T-helper 9 cell (primary cell): ENCODE data around the gene CYP46A1.

Experiments used
- DNase-seq: peaks from one replicate; pipeline ENCODE4 v3.0.0-alpha.2; 2020

CYP46A1 gene

DNA sequence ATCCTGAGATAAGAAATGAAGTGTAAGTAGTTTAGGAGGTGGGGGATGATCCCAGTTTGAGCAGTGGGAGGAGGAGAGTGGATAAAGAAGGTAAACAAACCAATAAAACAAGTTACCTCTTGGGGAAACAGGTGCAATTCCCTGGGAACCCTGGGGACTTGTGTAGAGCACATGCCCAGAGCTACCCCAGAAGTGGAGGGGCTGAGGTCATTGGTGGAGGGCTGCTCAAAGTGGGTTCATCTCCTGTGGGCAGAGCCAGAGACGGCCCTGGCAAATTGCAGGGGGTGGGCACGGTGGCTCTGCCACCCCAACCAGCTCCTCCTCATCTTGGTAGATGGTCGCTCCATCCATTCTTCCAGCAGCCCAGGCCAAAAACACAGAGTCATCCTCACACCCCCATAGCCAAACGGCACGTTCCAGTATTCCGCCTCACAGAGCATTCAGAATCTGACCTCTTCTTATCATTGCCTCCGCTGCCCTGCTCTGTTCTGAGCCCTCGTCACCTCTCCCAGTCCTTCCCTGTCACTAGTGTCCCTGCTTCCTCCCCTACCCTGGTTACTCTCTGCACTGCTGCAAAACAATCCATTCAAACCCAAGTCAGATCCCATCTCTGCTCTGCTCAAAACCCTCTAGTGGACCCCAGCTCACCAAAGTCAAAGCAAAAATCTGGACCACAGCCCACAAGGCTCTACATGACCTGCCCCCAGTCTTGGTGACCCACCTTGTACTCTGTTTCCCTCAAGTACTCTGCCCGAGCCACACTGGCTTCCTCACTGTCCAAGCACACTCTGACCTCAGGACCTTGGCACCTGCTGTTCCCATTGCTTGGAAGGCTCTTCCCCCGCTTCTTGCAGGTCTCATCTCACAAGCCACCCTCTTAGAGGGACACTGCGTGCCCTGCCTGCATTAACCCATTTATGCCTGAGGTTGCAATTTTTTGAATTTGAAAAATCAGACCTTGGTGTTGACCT lies 5.5 kb downstream of the CYP46A1 start:
- no peak for DNase-seq

DNA sequence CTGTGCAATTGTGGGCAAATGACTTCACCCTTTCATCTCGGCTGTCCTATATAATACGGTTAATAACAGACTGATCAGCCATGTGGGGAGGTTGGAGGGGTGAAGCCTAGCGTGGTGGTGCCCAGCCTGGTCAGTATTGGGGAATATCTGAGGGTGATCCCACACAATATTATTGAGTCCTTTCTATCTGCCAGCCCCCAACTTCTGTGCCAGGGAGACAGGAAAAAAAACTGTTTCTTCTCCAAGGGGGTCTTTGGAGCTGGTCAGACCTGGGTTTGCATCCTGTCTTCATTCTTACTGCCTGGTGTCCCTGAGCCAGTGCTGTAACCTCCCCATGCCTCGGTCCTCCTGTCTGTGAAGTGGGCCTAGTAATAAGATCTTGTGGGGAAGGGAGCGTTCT lies 6.5 kb downstream of the CYP46A1 start:
- DNase-seq, result no peak

DNA sequence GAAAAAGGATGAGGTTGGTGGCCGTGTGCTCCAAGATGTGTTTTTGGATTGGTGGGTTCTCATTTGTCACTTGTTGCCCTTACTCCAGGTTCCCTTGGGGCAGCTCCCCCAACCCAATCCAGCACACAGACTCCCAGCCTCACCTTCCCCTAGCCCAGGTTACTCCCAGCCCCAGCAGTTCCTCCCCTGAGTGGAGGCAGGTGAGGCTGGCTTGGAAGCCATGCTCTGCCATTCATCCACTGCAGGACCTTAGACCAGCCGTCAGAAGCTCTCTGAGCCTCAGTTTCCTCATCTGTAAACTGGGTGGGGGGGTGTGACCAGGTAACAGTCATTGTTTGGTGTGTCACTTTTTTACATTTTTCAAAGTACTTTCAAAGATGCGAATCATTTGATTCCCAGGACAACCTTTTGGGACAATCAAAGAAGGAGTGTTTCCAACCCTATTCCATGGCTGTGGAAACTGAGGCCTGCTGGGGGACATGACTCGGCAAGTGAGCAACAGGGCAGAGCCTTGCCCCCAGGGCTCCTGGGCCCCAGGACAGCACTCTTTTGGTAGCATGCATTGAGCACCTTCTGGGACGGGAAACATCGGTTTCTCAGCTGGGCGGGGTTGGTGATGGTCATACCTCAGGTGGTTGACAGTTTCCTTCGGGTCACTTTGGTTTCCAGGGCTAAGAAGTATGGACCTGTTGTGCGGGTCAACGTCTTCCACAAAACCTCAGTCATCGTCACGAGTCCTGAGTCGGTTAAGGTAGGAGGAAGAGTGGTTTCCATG lies 7.2 kb downstream of the CYP46A1 start:
- DNase-seq, result no peak

DNA sequence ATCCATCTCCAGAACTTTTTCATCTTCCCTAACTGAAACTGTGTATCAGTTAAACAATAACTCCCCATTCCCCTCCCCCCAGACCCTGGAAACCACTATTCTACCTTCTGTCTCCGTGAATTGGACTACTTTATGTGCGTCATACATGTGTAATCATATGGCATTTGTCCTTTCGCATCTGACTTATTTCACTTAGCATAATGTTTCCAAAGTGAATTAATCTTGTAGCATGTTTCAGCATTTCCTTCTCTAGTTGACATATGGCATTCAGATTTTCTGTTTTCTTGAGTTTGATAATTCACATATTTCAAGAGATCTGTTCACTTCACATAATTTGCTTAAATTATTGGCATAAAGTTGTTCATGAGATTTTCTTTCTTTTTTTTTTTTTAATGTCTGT lies 9.8 kb downstream of the CYP46A1 start:
- no peak for DNase-seq

DNA sequence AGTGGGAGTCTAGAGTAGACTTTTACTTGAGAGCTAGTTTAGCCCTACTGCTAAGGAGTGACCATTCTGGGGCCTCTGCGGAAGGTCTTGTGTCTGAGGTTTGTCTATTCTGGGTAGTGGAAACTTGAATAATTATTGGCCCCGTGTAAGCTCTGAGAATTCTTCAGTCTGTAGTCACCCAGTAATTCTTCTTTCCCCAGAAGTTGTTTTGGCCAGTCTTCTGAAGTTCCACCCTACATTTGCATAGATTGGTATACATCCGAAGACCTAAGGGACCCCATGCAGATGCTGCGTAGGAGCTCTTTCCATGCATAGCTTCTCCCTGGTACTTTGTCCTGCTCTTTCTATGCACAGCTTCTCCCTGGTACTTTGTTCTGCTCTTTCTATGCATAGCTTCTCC lies 12.8 kb downstream of the CYP46A1 start:
- no peak for DNase-seq

DNA sequence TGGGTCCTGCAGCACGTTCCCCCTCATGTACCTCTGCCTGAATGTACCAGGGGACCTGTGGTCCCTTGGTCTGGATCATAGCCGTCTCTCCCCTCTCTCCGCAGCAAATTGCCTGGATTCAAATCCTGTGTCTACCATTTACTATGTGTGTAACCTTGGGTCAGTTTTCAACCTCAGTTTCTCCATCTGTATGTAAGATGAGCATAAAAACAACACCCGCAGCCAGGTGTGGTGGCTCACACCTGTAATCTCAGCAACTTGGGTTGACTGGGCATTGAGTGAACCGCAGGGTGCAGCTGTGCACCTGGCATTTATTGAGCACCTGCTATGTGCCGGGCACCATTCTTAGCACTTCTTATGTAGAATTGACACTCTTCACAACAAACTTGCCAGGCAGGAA lies 14.1 kb downstream of the CYP46A1 start:
- no peak for DNase-seq

DNA sequence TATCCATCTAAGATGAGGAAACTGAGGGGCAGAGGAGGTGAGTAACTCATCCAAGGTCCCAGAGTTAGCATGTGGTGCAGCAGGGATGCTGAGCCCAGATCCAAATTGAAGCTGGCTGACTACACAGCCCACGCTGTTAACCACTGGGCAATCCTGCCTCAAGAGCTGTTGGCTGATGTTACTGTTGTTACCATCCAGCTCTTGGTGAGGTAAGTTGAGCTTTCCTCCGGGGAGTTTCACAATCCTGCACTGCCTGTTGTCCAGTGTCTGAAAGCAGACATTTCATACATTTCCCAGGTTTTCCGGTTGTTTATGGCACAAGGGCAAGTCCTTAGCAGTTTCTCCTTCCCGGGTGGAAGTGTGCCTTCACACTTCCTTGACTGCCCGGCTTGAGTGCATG lies 14.5 kb downstream of the CYP46A1 start:
- DNase-seq, result no peak

DNA sequence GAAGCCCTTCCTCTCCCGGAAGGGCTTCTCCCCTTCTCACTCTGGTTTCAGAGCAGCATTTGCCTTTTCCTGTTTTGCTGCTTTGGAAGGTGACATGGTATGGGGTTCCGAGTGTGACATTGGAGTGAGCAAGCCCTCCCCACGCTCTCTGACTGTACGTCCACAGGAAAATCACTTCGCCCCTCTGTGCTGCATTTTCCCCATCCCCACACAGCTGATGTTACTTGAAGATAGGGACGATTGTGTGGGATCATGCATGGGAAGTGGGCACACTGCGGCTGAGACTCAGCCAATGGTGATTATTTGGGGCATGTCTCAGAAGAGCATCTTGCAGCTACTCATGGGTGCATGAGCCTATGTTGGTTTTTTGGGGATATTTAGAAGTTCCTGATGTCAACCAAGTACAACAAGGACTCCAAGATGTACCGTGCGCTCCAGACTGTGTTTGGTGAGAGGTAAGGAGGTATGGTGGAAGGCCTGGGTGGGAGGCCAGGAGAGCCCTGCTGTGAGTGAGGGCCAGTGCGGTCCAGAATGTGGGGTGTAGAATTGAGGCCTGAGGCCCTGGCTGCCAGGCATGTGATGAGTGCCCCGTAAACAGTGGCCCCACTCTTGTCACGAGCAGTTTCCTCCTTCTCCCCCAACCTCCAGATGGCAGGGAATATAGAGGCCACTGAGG lies 15.1 kb downstream of the CYP46A1 start:
- no peak for DNase-seq

DNA sequence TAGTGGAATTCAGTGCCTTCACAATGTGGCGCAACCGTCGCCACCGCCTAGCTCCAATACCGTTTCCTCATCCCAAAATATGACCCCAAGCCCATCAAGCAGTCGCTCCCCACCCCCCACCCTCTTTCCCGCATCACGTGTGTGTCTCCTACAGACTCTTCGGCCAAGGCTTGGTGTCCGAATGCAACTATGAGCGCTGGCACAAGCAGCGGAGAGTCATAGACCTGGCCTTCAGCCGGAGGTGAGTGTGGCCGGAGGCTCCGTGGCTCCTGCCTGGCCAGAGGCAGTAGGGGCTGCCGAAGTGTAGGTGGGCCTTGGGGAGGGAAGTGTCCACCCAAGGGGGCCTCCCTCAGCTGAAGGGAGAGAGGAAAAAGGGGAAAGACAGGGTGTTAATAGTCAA lies 15.8 kb downstream of the CYP46A1 start:
- DNase-seq, result no peak

DNA sequence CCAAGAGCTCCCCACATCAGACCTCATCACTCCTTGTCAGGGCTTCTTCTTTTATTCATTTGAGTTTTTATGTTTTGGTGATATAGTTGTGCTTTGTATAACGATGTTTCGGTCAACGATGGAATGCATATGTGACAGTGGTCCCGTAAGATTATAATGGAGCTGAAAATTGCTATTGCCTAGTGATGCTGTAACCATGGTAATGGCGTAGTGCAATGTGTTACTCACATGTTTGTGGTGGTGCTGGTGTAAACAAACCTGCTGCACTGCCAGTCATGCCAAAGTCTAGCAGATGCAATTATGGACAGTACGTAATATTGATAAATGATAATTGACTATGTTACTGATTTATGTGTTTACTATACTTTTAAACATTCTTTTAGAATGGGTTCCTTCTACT lies 16.3 kb downstream of the CYP46A1 start:
- no peak for DNase-seq

GRCh38 chr14:99701260-99701659 lies 17.2 kb downstream of the CYP46A1 start:
- DNase-seq, result no peak

DNA sequence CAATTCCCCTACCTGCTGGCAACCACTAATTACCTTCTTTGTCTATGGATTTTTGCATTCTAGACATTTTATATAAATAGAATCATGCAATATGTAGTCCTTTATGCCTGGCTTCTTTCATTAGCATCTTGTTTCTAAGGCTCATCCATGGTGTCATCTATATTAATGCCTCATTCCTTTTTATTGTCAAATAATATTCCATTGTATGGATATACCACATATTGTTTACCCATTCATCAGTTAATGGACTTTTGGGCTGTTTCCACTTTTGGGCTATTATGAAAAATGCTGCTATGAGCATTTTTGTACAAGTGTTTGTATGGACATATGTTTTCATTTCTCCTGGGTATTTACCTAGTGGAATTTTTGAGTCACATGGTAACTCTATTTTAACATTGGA lies 18.0 kb downstream of the CYP46A1 start:
- DNase-seq, result no peak

DNA sequence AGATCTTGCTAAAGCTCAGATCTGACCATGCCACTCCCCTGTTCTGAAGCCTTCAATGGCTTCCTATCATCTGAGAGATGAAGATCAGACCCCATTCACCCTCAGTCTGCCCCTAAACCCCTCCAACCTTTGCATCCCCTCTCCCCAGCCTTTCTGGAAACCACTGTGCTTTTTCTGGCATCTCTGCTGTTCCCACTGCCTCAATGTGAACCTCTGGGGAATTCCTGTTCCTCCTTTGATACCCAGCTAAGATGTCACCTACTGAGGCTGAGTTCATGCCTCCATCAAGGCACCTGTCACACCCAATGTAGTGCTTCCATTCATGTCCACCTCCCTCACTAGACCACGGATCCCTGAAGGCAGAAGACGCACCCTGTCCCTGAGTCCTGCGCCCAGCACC lies 19.3 kb downstream of the CYP46A1 start:
- no peak for DNase-seq

GRCh38 chr14:99704037-99704436 lies 19.9 kb downstream of the CYP46A1 start:
- DNase-seq, result no peak

DNA sequence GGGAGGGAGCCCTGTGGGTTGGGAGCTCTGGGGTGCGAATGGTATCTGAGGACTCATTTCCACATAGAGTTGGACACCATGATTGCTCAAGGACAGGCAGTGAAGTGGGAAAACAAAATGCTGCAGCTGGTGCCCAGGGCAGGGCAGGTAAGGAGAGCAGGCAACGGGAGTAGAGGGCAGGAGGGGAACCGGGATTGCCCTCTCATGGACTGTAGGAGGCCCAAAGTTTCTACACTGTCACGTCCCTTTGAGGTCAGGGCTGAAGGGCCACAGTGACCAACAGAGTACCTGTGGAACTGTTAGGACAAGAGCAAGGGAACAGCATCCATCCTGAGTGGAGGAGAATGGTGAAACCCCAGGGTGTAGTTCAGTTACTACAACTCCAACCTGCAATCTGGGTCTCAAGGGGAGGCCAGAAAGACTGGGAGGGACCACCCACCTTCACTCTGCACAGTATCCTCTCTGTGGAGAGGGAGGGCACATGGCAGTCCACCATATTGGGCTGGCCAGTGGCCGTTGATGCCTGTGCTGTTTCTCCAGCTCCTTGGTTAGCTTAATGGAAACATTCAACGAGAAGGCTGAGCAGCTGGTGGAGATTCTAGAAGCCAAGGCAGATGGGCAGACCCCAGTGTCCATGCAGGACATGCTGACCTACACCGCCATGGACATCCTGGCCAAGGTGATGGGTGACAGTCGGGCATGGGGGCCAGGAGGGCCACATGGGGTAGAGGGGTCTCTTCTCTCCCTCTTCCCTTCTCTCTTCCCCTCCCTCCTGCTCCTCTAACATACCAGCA lies 22.2 kb downstream of the CYP46A1 start:
- DNase-seq, result no peak

DNA sequence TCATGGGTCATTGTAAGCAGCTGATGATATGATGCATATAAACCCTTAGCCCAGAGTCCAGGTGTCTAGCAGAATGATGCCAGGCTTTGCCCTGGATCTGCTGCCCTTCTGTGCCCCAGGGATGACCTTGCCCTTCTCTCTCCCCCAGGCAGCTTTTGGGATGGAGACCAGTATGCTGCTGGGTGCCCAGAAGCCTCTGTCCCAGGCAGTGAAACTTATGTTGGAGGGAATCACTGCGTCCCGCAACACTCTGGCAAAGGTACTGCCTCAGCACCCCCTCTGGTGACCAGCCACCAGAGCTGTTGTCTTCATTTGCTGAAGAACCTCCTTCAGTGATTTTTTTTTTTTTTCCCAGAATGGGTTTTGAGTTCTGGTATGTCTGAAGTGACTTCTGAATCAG lies 23.3 kb downstream of the CYP46A1 start:
- DNase-seq, result no peak

DNA sequence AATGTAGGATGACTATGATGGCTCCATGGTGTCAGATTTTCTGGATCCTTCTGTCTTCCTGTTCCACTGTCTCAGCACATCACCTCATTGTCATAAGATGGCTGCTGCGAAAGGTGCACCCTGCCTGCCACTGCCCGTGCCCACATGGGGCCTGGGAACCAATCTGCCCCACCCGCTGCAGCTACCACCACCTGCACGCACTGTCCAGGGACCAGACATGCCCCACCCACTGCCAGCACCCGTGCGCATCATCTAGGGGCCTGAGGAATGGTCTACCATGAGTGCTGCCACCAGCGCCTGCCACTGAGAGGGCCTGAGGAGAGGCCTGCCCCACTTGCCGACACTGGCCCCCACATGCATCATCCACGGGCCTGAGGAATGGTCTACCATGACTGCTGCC lies 23.8 kb downstream of the CYP46A1 start:
- DNase-seq, result no peak

DNA sequence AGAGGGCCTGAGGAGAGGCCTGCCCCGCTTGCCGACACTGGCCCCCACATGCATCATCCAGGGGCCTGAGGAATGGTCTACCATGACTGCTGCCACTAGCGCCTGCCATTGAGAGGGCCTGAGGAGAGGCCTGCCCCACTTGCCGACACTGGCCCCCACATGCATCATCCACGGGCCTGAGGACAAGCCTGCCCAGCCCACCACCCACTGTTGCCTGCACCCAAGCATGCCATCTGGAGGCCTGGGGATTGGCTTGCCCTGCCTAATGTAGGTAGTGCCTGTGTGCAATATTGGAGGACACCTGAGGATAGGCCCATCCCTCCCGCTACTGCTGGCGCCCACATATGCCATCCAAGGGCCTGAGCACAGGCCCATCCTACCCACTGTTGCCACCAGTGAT lies 24.4 kb downstream of the CYP46A1 start:
- no peak for DNase-seq

- DNase-seq, result no peak
Observed at GRCh38 chr14:99713972-99714371, 29.9 kb downstream of the CYP46A1 start.

DNA sequence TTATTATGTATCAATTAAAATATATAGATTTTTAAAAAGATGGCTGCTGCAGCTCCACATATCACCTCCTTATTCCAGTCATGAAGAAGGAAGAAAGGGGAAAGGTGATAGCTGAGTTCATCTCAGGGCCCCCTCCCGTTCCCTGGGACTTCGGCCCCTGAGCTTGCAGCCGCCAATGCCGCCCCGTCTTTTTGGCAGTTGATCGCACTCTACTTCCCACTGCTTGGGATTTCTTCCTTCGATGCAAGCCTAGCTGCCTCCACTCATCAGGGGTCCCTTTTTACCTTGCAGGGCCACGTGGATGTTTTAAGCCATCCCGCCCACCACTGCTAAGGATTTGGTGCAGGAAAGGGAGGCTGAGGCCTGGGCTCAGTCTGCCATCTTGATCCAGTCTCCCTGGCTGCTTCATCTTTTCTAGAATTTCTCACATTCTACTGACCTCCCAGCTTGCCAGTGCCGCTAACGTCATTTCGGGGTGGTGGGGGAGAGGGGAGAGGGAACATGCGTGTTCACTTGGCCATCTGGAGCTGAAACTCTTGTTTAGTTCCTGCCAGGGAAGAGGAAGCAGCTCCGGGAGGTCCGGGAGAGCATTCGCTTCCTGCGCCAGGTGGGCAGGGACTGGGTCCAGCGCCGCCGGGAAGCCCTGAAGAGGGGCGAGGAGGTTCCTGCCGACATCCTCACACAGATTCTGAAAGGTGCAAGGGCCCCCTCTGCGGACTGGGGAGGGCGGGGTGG lies 31.3 kb downstream of the CYP46A1 start:
- no peak for DNase-seq

GRCh38 chr14:99716091-99716849 lies 32.2 kb downstream of the CYP46A1 start:
- DNase-seq, result no peak
